Retina (tissue), 1 donor: ENCODE results near the gene DNAH9.

Experiments
- DNase-seq: peaks from one replicate; pipeline ENCODE4 v3.0.0-alpha.2; 2016

DNAH9 gene

DNA sequence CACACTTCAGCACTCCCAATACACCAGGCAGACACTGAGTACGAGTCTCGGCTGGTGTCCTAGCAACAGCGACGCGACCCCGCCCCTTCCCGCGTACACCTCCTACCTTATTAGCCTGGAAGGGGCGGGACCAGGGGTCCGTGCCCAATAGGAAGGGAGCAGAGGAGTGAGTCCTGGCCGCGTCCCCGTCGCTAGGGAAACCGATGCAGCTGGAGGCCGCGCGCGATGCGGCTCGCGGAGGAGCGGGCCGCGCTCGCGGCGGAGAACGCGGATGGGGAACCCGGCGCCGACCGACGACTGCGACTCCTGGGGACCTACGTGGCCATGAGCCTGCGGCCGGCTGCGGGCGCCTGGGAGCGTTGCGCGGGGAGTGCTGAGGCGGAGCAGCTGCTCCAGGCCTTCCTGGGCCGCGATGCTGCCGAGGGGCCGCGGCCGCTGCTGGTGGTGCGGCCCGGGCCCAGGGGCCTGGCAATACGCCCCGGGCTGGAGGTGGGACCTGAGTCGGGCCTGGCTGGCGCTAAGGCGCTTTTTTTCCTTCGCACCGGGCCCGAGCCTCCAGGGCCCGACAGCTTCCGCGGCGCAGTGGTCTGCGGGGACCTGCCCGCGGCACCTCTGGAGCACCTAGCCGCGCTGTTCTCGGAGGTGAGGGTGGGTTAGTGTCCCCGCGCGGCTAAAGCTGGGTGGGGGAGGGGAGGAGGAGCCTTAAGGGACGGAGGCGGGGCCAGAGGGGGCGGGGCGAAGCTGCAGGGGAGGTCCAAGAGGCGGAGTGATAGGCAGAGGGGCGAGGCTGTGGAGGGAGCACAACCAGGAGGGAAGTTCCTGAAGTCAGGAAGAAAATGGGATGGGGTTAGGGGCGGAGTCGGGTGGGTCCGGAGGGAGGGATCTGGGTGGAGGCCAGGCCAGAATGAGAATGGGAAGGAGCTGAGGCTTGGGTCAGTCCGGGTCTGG lies at the start of gene DNAH9:
DNAH9 (plus strand) TSS at position 197 of the 948 bp plus-strand sequence; CDS start at position 226, 29 bp downstream.
- peak; percentile 98 for DNase-seq

DNA sequence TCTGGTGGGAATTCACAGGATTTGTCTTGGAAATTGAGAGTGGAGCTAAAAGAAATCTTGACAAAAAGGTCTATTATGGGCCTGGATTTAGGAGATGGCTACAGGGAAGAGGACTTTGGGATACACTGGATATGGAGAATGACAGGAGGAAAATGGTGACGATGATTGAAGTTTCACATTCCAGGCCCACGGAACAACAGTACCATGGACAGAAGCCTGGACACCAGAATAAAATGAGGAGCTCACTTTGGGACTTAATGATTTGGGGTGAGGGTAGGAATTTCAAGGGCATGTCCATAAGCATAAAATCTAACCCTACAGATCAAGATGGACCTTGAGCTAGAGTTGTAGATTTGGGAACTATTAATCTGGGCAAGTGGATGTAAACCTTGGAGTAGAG lies 47.8 kb upstream of the DNAH9 start:
- no peak for DNase-seq

DNA sequence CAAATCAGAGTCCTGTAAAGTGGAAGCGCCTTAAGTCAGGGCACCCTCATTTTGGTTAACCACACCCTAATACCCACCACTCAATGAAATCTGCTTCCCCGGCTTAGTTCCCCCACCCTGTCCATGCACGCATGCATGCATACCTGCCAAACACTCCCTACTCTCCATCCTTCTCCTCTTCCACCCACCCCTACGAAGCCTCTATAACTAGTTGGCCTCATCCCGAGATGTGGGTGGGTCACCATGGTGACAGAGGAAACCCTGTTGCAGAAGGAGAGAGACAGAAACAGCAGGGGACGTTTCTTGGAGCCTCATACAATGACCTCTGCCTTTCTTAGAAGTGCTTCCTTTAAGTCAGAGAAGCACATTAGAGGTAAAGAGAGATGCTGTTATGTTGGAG lies 46.8 kb upstream of the DNAH9 start:
- no peak for DNase-seq

DNA sequence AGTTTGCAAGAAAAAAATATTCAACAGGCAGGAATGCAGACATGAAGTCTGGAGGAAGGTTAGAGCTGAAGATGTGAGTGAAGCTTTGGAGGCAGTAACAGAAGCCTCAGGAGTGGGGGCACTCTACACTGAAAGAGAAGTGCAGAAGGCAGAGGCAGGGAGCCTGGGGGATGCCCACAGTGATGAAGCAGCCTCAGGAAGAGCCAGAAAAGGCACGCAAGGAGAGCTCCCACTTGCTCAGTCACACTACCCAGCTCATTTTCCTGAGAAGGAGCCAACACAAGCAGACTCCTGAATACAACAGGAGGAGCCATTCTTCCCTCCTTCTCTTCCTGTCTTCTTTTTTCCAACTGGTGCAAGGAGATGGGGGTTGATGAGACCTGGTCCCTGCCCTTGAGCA lies 45.1 kb upstream of the DNAH9 start:
- DNase-seq, result no peak

- DNase-seq, result no peak
Observed at GRCh38 chr17:11554042-11554441, 44.2 kb upstream of the DNAH9 start.

DNA sequence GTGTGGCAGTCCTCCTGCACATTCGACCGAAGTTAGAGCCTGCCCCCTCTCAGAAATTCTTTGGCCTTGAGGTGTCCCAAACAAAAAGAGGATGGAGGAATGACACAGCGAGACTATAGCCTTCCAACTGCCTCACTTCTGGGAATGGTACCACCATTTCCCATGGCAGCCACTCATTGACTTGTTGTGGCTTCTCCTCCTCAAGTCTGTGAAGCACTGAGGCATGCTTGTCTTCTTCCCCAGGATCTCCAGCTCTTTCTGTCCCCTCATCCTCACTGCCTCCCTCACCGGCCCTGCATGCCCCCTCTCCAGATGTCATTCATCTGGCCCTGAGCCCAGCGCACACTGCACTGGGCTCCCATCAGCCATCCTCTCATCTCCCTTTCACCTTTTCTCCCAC lies 43.7 kb upstream of the DNAH9 start:
- DNase-seq, result no peak

- DNase-seq, result no peak
Observed at GRCh38 chr17:11555530-11555929, 42.7 kb upstream of the DNAH9 start.

DNA sequence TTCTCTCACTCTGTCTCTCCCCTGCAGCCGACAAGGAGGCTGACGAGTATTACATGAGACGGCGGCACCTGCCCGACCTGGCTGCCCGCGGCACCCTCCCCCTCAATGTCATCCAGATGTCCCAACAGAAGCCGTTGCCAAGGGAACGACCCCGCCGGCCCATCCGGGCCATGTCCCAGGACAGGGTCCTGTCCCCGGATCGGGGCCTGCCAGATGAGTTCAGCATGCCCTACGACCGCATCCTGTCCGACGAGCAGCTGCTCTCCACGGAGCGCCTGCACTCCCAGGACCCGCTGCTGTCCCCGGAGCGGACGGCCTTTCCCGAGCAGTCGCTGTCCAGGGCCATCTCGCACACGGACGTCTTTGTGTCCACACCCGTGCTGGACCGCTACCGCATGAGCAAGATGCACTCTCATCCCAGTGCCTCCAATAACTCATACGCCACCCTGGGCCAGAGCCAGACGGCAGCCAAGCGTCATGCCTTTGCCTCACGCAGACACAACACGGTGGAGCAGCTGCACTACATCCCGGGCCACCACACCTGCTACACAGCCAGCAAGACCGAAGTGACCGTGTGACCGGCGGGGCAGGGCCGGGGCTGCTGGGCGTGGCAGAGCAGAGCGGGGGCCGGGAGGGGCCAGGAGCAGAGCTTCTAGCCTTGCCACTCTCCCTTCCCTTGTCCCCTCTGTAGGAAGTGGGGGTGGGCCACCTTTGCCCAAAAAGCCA lies 40.4 kb upstream of the DNAH9 start:
- peak; percentile 3 for DNase-seq

- no peak for DNase-seq
Observed at GRCh38 chr17:11558681-11559234, 39.5 kb upstream of the DNAH9 start.

DNA sequence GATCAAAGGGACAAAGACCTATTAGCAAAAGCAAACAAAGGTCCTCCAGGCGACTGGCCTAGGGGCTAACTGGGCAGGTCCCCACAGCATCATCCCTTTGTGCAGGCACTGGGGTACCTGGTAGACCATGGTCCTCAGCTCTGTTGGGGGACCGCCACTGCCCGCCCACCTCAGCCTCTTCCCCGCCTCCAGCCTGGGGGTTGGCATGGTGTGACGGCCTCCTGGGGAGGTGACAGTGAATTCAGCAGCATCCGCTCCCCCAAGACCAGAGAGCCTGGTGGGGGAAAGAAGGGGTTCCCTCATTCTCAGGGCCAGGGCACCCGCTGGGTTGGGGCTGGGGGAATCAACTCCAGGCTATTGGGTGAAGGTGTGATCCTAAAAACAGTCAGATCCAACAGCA lies 38.7 kb upstream of the DNAH9 start:
- DNase-seq, result no peak

- DNase-seq, result no peak
Observed at GRCh38 chr17:11561281-11561680, 37.0 kb upstream of the DNAH9 start.

- DNase-seq, result no peak
Observed at GRCh38 chr17:11561702-11562101, 36.6 kb upstream of the DNAH9 start.

DNA sequence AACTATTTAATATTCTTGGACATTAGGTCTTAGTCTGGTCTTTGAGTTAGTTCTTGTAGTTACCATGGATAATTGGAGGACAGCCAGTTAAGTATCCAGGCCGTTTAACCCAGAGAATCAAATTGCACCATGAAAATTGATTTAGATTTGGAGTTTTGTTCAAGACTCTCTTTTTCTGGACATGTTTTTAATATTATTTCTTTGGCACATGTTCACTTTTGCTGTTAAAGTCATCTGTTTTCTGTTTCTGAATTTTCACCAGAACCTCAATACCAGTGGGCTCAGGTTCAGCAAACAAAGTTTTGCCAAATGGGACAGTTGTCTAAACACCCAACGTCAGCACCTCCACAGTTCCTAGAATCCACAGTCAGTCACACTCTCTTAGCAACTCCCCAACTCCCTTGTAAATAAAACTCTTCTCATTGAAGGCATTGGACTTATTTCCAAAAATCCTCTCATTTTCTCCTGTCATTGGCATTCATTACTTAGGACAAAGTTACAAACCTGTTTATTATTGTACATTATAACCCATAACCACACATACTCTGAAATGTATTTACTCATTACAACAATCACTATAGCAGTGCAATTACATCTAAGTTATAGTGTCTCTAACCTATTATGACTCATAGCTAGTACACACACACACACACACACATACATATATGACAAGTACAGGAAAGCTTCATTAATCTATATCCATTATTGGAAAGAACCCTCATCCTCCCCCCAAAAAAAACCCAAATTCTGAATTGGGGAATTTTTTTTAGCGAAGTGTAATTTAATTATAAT lies 33.5 kb upstream of the DNAH9 start:
- DNase-seq, result no peak

- no peak for DNase-seq
Observed at GRCh38 chr17:11565591-11565990, 32.7 kb upstream of the DNAH9 start.

DNA sequence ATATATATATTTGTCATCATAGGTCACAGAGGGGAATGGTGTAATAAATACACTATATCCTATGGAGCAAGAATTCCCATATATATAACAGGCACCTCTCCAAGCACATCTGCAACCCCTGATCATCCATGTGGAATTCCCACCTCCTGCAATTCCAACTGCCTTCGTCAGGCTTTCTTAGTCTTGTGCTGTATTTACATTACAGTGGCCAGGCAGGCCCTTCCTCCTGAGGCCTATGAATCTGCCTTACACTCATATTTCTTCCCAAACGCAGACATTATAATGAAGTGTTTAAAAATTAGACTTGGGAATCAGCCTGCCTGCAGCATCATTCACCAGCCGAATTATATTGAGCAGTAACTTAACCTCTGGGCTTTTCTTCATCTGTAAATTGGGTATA lies 19.3 kb upstream of the DNAH9 start:
- DNase-seq, result no peak

GRCh38 chr17:11580677-11581076 lies 17.6 kb upstream of the DNAH9 start:
- no peak for DNase-seq

DNA sequence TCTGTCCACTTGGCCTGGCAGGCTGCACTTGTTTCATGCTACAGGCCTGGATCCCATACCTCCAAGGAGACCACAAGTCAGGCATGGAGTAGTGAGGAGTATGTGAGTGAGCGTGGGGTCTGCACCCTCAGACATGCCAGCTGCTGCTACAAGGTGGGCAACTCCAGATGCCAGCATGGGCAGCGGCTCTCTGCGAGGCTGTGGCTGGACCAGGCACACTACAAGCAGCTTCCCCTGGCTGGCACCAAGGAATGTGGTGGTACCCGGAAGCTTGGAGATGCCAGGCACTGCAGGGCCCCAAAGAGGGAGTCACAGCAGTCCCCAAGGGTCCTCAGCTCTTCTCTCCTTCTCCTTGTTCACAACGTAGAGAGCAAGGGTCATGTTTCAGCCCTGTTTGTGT lies 16.1 kb upstream of the DNAH9 start:
- no peak for DNase-seq

DNA sequence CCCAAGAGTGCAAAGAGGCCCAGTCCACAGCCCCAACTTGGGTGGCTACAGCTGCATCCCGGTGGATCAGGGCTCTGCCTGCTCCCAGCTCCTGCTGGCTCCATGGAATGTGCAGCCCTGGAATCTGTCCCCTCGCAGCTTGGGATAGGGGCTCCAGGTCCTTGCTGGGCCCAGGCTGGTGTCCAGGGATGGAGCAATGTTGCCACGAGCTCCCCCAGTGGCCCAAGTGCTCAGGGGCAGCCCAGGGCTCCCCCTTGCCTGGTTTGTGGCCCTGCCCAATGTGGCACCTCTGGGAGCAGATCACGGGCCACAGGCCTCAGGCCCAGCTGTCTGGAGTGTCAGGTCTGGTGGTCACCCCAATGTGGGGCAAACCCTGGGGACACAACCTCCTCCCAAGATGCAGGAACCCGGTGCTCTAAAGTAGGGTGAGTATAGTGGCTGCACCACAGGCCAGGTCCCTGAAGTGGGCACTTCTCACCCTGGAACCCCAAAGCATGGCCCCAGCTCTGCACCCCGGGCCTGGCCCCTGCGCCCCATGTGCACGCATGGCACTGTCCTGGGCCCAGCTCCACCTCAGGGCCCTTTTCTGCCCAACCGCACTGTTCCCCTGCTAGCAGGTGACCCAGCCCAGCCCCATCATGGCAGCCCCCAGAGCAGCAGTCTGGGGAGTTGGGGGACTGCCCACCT lies 14.8 kb upstream of the DNAH9 start:
- DNase-seq, result no peak

DNA sequence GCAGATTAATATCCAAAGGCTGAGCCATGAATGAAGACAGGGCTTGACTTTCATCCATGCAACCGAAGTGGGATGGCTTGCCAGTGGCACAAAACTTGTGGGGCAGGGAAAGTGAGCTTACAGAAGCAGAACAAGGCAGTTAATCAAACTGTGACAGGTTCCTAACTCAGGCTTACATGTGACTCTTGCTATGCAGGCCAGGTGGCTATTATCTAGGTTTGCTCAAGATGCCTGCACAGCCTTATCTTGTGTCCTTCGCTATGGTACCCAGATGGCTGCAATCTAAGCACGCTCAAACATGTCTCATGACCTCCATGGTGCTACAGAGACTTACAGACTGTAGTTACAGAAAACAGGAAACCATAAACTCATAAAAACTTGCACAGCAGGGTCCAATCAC lies 8.6 kb upstream of the DNAH9 start:
- no peak for DNase-seq

- DNase-seq, result no peak
Observed at GRCh38 chr17:11601661-11602060, 3.4 kb downstream of the DNAH9 start.

DNA sequence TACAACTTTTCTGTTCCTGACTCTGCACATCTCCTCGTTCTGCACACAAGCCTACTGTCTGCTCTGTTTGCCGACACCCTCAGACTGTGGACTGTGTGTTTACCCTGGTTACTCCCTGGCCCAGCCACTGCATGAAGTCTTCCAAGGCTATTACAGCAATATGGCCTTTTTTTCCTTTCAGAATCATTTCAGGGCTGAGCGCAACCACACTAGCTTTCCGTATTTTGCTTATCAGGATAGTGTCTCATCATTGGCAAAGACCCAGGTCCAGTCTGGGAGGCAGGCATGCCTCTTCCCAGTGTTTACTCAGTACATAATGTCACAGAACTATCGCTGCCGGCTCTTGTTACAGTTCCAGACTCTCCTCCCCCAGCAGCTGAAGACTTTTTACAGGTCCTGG lies 10.1 kb downstream of the DNAH9 start:
- no peak for DNase-seq

DNA sequence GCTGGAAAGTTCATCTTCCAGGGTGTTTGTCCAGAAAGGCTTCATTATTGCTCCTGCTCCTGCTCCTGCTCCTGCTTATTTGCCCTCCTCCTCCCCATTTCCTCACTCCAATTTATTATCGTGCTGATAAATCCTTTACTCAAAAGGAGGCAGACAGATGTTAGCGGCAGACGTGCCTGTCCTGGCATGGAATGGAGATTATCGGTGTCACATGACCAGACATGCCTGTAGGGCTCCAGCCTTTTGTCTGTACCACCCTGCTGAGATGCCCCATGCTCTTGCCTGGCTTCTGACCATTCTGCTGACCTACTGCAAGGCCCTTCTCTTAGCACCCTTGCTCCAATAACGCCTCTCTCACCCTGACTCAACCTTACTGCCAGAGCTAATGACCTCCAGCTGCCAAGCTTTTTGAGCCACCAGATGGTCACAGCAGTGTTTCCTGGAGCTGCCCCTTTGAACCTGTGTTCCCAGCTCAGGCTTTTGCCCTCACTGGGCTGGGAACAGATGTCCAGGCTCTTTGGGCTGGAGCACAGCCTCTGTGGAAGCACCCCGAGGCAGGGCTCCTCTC lies 12.8 kb downstream of the DNAH9 start:
- peak; percentile 34 for DNase-seq
